Measurements from ENCODE around the gene CA5B. TPM values are rescaled to one million over a fixed set of nuclear protein-coding genes. Genes with fewer than 3 reads are reported as not detected.

The CA5B gene
- total and polyA plus RNA-seq, 10 of the 15 experiments (the other 5 are each of a cell fraction or from before 2014, with no cell fraction given), result 1.2 to 6.0 (median 3.2) TPM

DNA sequence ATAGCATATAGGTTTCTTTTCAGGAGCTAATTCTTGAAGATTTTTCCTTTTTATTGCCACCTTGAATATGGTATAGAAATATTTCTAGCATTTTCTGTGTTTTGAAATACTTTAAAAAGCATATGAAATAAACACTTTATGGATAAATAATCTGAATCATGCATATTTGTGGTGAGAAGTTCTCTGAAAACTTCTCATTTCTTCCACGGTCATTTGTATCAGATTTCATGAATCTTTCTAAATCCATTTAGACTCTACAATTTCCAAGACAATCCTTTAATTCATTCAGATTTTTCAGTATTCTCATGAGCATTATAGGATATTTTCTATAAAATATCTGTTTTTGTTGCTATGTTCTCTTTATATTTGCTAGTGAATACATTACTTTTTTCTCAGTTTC lies 16.2 kb upstream of the CA5B start (continued):
- TF ChIP-seq, protein P1, sequence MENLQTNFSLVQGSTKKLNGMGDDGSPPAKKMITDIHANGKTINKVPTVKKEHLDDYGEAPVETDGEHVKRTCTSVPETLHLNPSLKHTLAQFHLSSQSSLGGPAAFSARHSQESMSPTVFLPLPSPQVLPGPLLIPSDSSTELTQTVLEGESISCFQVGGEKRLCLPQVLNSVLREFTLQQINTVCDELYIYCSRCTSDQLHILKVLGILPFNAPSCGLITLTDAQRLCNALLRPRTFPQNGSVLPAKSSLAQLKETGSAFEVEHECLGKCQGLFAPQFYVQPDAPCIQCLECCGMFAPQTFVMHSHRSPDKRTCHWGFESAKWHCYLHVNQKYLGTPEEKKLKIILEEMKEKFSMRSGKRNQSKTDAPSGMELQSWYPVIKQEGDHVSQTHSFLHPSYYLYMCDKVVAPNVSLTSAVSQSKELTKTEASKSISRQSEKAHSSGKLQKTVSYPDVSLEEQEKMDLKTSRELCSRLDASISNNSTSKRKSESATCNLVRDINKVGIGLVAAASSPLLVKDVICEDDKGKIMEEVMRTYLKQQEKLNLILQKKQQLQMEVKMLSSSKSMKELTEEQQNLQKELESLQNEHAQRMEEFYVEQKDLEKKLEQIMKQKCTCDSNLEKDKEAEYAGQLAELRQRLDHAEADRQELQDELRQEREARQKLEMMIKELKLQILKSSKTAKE (IDR thresholded peaks at IDR 0.05; ENCODE audit: low read depth, poor library complexity, severe bottlenecking), result no peak
- TF ChIP-seq NFXL1 (IDR thresholded peaks at IDR 0.05; ENCODE audit: borderline replicate concordance) (no peak), E2F8 (IDR thresholded peaks at IDR 0.05; ENCODE audit: low read depth, partially characterized antibody) (no peak), BCL11A (IDR thresholded peaks at IDR 0.05; ENCODE audit: low read depth, low read length) (no peak), MEF2A (IDR thresholded peaks at IDR 0.05; ENCODE audit: insufficient read depth, low read depth, low read length) (no peak)

GRCh38 chrX:15723887-15724517 lies 14.1 kb upstream of the CA5B start:
- Histone ChIP-seq H3K4me2 (ENCODE audit: control insufficient read depth, insufficient read depth) (no peak overlapping the region), H3K79me2 (ENCODE audit: control insufficient read depth, insufficient read depth, low read length) (no peaks in the 10 kb centered on the region), H3K27me3 (replicated peaks in 1 of 2; ENCODE audit: control insufficient read depth in 2 of 2, insufficient read depth in 2 of 2, low read length in 1 of 2) (no peaks in the 10 kb centered on the region), H3K9ac (ENCODE audit: control insufficient read depth, insufficient read depth, low read length) (no peak overlapping the region), H3K9me3 (replicated peaks; ENCODE audit: control insufficient read depth, insufficient read depth, low read length) (no peaks in the 10 kb centered on the region; the same call in 2 of the 3 replicates), H3K27ac (ENCODE audit: control insufficient read depth, insufficient read depth) (no peak overlapping the region), H2AFZ (ENCODE audit: control insufficient read depth, low read depth, low read length) (no peak overlapping the region), H3K36me3 (ENCODE audit: control insufficient read depth in 2 of 2, insufficient read depth in 2 of 2, low read length in 1 of 2) (no peaks in the 10 kb centered on the region), H3K4me1 (ENCODE audit: control insufficient read depth, insufficient read depth, low read length) (no peaks in the 10 kb centered on the region), H4K20me1 (ENCODE audit: control insufficient read depth, insufficient read depth) (no peaks in the 10 kb centered on the region), H3K4me3 (no peak overlapping the region)
- intact Hi-C loops (cut with micrococcal nuclease; ENCODE audit: unreplicated experiment), result no loop called here
- WGBS (ENCODE audit: insufficient coverage, insufficient replicate concordance, low lambda C conversion rate, missing lambda C conversion rate), result 88% methylated on average over 3 of the region's 3 CpGs
- ChIA-PET SMC1A (ENCODE audit: uncharacterized antibody, unreplicated experiment) (no interaction called here), RAD21 (ENCODE audit: unreplicated experiment) (no interaction called here), POLR2A (no interaction called here), CTCF (interaction anchor here (0.9 to 1.4 kb wide), 2 partner anchors 13 to 43 kb away, joined by 3 read pairs; no protein-coding TSS in a partner anchor)
- ATAC-seq (no peak), DNase-seq (ENCODE audit: low read depth, low spot score) (no peak), FAIRE-seq (no peak)
- no TSS peak for BruUV-seq (replicated peaks)
- in situ Hi-C loops (cut with MboI), result no loop called here
- TF ChIP-seq NFIC (IDR thresholded peaks at IDR 0.05; ENCODE audit: low read depth, low read length) (no peak), RELA (IDR thresholded peaks at IDR 0.05; ENCODE audit: borderline replicate concordance, partially characterized antibody) (no peak), PML (IDR thresholded peaks at IDR 0.05; ENCODE audit: low read length) (no peak), MTA3 (IDR thresholded peaks at IDR 0.05; ENCODE audit: borderline replicate concordance, low read length) (no peak), CREB1 (IDR thresholded peaks at IDR 0.05; ENCODE audit: low read depth) (no peak)
- TF ChIP-seq, protein P2, sequence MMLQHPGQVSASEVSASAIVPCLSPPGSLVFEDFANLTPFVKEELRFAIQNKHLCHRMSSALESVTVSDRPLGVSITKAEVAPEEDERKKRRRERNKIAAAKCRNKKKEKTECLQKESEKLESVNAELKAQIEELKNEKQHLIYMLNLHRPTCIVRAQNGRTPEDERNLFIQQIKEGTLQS (IDR thresholded peaks at IDR 0.05; ENCODE audit: borderline replicate concordance, extremely low read depth, low read depth, low read length), result no peak
- TF ChIP-seq, protein P3, sequence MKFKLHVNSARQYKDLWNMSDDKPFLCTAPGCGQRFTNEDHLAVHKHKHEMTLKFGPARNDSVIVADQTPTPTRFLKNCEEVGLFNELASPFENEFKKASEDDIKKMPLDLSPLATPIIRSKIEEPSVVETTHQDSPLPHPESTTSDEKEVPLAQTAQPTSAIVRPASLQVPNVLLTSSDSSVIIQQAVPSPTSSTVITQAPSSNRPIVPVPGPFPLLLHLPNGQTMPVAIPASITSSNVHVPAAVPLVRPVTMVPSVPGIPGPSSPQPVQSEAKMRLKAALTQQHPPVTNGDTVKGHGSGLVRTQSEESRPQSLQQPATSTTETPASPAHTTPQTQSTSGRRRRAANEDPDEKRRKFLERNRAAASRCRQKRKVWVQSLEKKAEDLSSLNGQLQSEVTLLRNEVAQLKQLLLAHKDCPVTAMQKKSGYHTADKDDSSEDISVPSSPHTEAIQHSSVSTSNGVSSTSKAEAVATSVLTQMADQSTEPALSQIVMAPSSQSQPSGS (IDR thresholded peaks at IDR 0.05; ENCODE audit: low read length), result no peak

Measured in GM12878 (cell line).